ENCODE measurements around the gene SLC37A4. TPM values are rescaled to one million over a fixed set of nuclear protein-coding genes. Genes with fewer than 3 reads are reported as not detected.
A peak's percentile ranks its signal among the peaks of the same experiment; 100 is the strongest.

Gene SLC37A4
- total RNA-seq, 1 donor from 2014 or later: 21.2 TPM

GRCh38 chr11:119029069-119029339, 1.7 kb downstream of the SLC37A4 start:
- Histone ChIP-seq H3K4me3 (no peak overlapping the region), H3K27me3 (no peaks in the 10 kb centered on the region), H3K9me3 (no peaks in the 10 kb centered on the region), H3K27ac (peak overlapping the region in 1 of 2 donors; percentile 15), H3K36me3 (peaks cover 0 to 18% of the 10 kb centered on the region in 2 donors), H3K4me1 (peaks cover 5 to 13% of the 10 kb centered on the region in 2 donors)
- TF ChIP-seq CTCF (IDR thresholded peaks at IDR 0.05): no peak
- DNase-seq (ENCODE audit: low spot score in 2 of 2): no peak
- intact Hi-C loops (cut with DNase I): no loop called here

GRCh38 chr11:119028346-119029068, 2.2 kb downstream of the SLC37A4 start:
- H3K4me1 ChIP-seq: peaks cover 5 to 13% of the 10 kb centered on the region in 2 donors
- no peak for DNase-seq (ENCODE audit: low spot score in 2 of 2)
- no peaks in the 10 kb centered on the region for H3K27me3 ChIP-seq
- TF ChIP-seq CTCF (IDR thresholded peaks at IDR 0.05): no peak
- no peaks in the 10 kb centered on the region for H3K9me3 ChIP-seq
- peaks cover 0 to 22% of the 10 kb centered on the region in 2 donors for H3K36me3 ChIP-seq
- no peak overlapping the region for H3K4me3 ChIP-seq
- intact Hi-C loops (cut with DNase I): no loop called here
- H3K27ac ChIP-seq: peak overlapping the region in 1 of 2 donors; percentile 15

- intact Hi-C loops (cut with DNase I): no loop called here
- H3K36me3 ChIP-seq: peaks cover 4 to 29% of the 10 kb centered on the region in 2 donors
- no peak overlapping the region for H3K4me3 ChIP-seq
- no peak for TF ChIP-seq CTCF (IDR thresholded peaks at IDR 0.05)
- H3K27ac ChIP-seq: no peak overlapping the region
- H3K9me3 ChIP-seq: no peaks in the 10 kb centered on the region
- H3K4me1 ChIP-seq: peaks cover 5 to 13% of the 10 kb centered on the region in 2 donors
- H3K27me3 ChIP-seq: no peaks in the 10 kb centered on the region
- DNase-seq (ENCODE audit: low spot score in 2 of 2): no peak
Observed at GRCh38 chr11:119027561-119028345, 2.9 kb downstream of the SLC37A4 start.

GRCh38 chr11:119026970-119027369, 3.7 kb downstream of the SLC37A4 start:
- peaks cover 5 to 13% of the 10 kb centered on the region in 2 donors for H3K4me1 ChIP-seq
- no peak for DNase-seq (ENCODE audit: low spot score in 2 of 2)
- H3K27ac ChIP-seq: peak overlapping the region in 1 of 2 donors; percentile 0
- H3K9me3 ChIP-seq: no peaks in the 10 kb centered on the region
- H3K27me3 ChIP-seq: no peaks in the 10 kb centered on the region
- no peak overlapping the region for H3K4me3 ChIP-seq
- no peak for TF ChIP-seq CTCF (IDR thresholded peaks at IDR 0.05)
- intact Hi-C loops (cut with DNase I): no loop called here
- peaks cover 9 to 36% of the 10 kb centered on the region in 2 donors for H3K36me3 ChIP-seq

GRCh38 chr11:119025978-119026766, 4.5 kb downstream of the SLC37A4 start:
- Histone ChIP-seq H3K4me3 (no peak overlapping the region), H3K36me3 (peaks cover 9 to 43% of the 10 kb centered on the region in 2 donors), H3K4me1 (peaks cover 5 to 14% of the 10 kb centered on the region in 2 donors), H3K27ac (peak overlapping the region; percentile 0 to 48), H3K9me3 (no peaks in the 10 kb centered on the region), H3K27me3 (no peaks in the 10 kb centered on the region)
- no peak for DNase-seq (ENCODE audit: low spot score in 2 of 2)
- intact Hi-C loops (cut with DNase I): no loop called here
- TF ChIP-seq CTCF (IDR thresholded peaks at IDR 0.05): no peak
